ENCODE data around the gene LHX5. TPM values are rescaled to one million over a fixed set of nuclear protein-coding genes. Genes with fewer than 3 reads are reported as not detected.

Gene LHX5
- total and polyA plus RNA-seq, 2 experiments from 2014 or later: not detected

DNA sequence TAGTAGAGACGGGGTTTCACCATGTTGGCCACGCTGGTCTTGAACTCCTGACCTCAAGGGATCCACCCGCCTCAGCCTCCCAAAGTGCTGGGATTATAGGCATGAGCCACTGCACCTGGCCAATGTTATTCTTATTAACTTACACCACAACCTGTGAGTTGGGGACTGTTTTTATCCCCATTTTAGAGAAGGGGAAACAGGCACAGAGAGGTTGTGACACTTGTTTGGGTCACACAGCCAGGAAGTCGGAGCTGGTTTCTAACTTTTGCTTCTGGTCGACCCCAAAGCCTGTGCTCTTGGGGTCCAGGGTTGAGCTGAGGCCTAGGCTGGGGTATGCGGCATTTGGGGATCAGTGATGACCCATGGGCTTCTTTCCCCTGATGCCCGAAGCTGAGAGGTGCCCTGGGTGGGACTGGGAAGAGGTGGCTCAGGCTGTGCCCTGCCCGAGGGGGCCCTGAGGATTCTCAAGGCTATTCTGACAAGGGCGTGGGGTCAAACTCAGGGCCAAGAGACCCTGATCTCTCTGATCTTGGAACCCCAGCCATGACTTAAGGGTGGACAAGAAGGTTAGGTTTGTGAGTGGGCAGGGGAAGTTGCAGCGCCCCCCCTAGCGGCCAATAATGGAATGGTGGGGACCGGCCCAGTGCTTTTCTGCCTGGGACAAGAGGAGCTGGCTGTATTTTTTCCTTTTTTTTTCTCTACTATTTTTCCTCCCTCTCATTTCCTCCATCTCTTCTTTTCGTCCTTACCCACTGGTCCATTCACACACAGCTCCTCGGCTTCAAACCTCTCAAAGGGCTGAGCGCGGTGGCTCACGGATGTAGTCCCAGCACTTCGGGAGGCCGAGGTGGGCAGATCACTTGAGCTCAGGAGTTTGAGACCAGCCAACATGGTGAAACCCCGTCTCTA lies 46.5 kb downstream of the LHX5 start:
- Histone ChIP-seq H3K4me3 (no peak overlapping the region), H3K27ac (no peak overlapping the region), H3K36me3 (no peaks in the 10 kb centered on the region), H3K27me3 (peaks cover 12% of the 10 kb centered on the region), H3K4me1 (ENCODE audit: low read depth) (no peaks in the 10 kb centered on the region), H3K9me3 (ENCODE audit: low read depth) (no peaks in the 10 kb centered on the region)
- TF ChIP-seq, protein P1, sequence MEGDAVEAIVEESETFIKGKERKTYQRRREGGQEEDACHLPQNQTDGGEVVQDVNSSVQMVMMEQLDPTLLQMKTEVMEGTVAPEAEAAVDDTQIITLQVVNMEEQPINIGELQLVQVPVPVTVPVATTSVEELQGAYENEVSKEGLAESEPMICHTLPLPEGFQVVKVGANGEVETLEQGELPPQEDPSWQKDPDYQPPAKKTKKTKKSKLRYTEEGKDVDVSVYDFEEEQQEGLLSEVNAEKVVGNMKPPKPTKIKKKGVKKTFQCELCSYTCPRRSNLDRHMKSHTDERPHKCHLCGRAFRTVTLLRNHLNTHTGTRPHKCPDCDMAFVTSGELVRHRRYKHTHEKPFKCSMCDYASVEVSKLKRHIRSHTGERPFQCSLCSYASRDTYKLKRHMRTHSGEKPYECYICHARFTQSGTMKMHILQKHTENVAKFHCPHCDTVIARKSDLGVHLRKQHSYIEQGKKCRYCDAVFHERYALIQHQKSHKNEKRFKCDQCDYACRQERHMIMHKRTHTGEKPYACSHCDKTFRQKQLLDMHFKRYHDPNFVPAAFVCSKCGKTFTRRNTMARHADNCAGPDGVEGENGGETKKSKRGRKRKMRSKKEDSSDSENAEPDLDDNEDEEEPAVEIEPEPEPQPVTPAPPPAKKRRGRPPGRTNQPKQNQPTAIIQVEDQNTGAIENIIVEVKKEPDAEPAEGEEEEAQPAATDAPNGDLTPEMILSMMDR (IDR thresholded peaks at IDR 0.05; ENCODE audit: low read depth, low read length): peak; percentile 94
- peak; percentile 44 to 75 for DNase-seq (ENCODE audit: low read depth in 1 of 2, low spot score in 1 of 2)

DNA sequence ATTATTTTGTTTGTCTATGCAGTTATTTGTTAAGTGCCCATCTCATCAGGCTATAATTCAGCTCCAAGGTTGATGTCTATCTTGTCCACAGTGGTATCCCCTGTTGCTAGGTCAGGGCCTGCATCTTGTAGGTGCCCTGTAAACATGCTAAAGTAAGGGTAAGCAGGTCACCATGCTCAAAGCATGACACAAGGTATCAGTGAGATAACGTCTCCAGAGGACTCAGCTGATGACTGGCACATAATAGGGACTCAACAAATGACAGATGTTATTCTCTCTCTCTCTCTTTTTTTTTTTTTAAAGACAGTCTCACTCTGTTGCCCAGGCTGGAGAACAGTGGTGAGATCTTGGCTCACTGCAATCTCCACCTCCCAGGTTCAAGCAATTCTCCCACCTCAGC lies 47.2 kb downstream of the LHX5 start:
- TF ChIP-seq, protein P1 (IDR thresholded peaks at IDR 0.05; ENCODE audit: low read depth, low read length): no peak
- H3K4me3 ChIP-seq: no peak overlapping the region
- no peaks in the 10 kb centered on the region for H3K9me3 ChIP-seq (ENCODE audit: low read depth)

DNA sequence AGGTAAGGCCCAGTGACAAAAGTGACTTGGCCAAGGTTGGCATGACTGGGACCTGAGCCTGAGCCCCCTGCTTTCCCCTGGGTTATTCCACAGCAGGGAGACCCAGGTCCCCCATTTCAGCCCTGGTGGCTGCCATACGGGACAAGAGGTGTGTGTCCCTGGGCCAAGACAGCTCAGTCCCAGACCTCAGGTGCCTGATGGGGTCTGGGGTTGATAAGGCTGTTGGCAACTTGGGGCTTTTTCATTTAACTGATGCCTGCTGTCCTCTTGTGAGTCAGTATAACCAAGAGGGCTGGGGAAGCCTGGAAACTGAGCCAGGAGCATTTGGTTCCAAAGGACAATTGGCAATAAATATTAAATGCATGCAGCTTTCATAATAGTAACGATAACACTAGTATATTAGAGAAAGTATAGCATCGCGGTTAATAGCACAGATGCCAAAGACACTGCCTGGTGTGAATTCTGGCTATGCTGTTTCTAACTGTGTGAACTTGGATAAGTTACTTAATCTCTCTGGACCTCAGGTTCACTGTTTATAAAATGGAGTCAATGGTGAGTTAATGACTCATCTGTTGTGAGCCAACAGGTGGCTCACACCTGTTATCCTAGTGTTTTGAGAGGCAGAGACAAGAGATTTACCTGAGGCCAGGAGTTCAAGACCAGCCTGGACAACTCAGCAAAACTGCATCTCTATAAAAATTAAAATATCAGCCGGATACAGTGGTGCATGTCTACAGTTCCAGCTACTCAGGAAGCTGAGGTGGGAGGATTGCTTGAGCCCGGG lies 48.6 kb downstream of the LHX5 start:
- H3K27ac ChIP-seq: no peak overlapping the region
- TF ChIP-seq, protein P1 (IDR thresholded peaks at IDR 0.05; ENCODE audit: low read depth, low read length): no peak
- no peaks in the 10 kb centered on the region for H3K9me3 ChIP-seq (ENCODE audit: low read depth)
- H3K27me3 ChIP-seq: peaks cover 12% of the 10 kb centered on the region
- no peaks in the 10 kb centered on the region for H3K4me1 ChIP-seq (ENCODE audit: low read depth)
- H3K36me3 ChIP-seq: no peaks in the 10 kb centered on the region
- DNase-seq (ENCODE audit: low read depth in 1 of 2, low spot score in 1 of 2): no peak
- H3K4me3 ChIP-seq: peak overlapping the region; percentile 27

More for the DNA sequence above, 47.2 kb downstream of the LHX5 start:
- peaks cover 12% of the 10 kb centered on the region for H3K27me3 ChIP-seq
- no peaks in the 10 kb centered on the region for H3K36me3 ChIP-seq
- no peak for DNase-seq (ENCODE audit: low read depth in 1 of 2, low spot score in 1 of 2)
- no peaks in the 10 kb centered on the region for H3K4me1 ChIP-seq (ENCODE audit: low read depth)
- no peak overlapping the region for H3K27ac ChIP-seq

DNA sequence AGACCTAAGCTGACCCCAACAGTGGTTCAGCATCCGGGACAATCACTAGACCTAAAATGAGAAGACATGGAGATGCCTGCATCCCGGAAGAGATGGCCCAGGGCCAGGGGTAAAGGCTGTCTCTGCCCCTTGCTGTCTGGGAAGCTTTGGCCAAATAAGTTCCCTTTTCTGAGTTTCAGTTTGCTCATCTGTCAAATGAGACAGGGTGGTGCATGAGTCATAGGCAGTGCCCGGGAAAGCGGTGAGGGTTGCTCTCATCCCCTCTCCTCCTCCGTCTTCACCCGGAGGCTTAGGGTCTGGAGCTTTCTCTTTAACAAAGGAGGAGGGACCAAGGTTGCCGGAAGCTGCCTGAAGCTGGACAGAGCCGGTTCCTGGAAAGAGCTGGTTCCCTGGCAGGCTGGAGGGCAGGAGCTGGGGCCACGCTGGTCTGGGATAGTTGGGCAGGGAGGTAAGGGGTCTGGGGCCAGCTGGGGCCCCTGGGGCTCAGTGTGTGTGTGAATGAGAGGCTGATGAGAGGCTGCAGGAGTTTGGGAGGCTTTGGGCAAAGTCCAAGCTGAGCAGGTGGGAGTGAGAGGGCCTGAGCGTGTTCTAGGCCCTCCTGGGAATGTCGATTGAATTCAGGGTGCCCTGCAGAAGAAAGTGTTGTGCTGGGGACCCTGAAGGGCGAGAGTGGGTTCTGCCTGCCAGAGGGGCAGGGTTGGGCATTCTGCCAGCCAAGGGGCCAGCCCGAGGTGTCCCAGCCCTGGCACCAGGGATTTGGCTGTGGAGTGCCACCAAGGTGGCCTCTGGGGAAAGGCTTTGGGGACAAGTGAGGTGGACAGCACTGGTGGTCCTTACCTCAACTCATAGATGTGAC lies 49.4 kb downstream of the LHX5 start, which contains the start of gene SDSL:
TSS of gene SDSL (plus strand) at position 351 of the 856 bp plus-strand sequence. CDS start 5,603 bp downstream, outside the sequence.
- Histone ChIP-seq H3K4me3 (peak within 1 kb of the TSS; percentile 27), H3K36me3 (no peaks in the 10 kb centered on the region), H3K27me3 (peaks cover 6% of the 10 kb centered on the region), H3K4me1 (ENCODE audit: low read depth) (no peaks in the 10 kb centered on the region), H3K9me3 (ENCODE audit: low read depth) (no peaks in the 10 kb centered on the region), H3K27ac (no peak within 1 kb of the TSS)
- DNase-seq (ENCODE audit: low read depth in 1 of 2, low spot score in 1 of 2): peak; percentile 60 to 88
- TF ChIP-seq, protein P1 (IDR thresholded peaks at IDR 0.05; ENCODE audit: low read depth, low read length): no peak
